Activated CD4-positive, alpha-beta T cell treated with anti-CD3 and anti-CD28 coated beads, Interleukin-2, amount 50 U/mL, for 1 hour (primary cell): ENCODE data around the gene DNAH7.

Source experiments
- DNase-seq: peaks from one replicate; pipeline ENCODE4 v3.0.0-alpha.2; 2020

DNAH7 gene

GRCh38 chr2:195793881-195794280 lies 274.8 kb downstream of the DNAH7 start:
- DNase-seq = no peak

DNA sequence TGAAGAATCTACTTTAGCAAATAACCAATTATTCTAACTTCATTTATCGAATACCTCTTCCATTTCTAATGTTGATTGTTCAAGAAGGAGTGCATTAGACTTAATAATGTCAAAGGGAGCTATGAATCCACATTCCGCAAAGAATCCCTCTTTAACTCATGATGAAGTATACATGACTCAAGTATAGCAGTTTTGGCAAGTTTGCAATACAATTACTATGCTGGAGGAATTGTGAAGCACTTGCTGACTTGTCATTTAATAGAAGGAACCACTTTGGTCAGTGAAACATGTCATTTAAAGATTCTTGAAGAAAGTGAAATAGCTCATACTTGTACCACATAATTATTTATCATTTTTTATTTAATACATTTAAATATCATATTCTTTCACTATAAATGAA lies 286.5 kb downstream of the DNAH7 start:
- no peak for DNase-seq

DNA sequence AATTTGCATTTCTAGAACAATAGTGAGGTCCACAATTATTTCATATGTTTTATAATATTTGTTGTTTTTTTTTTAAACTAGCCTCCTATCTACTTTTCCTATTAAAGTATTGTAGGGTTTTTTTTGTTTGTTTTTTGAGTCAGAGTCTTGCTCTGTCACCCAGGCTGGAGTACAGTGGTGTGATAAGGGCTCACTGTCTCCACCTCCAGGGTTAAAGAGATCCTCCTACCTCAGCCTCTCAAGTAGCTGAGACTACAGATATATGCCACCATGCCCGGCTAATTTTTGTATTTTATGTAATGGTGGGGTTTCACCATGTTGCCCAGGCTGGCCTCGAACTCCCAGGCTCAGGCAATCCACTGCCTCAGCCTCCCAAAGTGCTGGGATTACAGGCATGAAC lies 289.1 kb downstream of the DNAH7 start:
- no peak for DNase-seq

- no peak for DNase-seq
Measured at GRCh38 chr2:195769975-195770374, 298.7 kb downstream of the DNAH7 start.

DNA sequence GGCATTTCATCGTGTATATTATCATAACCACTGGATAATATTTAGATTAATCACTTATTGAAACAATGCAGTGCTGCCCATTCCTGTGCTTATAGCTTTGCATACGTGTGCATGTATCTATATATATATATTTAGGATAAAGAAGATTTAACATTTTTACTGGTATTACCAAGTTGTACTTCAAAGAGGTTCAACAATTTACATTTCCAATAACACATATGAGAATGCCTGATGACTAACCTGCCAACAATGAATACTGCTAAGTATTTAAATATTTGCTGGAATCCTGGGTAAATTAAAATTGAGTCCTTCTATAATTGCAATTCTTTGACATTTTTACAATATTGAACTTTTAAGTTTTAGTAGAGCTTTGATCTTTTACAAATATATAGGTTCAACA lies 300.2 kb downstream of the DNAH7 start:
- no peak for DNase-seq

GRCh38 chr2:195766691-195767090 lies 301.9 kb downstream of the DNAH7 start:
- DNase-seq = no peak

DNA sequence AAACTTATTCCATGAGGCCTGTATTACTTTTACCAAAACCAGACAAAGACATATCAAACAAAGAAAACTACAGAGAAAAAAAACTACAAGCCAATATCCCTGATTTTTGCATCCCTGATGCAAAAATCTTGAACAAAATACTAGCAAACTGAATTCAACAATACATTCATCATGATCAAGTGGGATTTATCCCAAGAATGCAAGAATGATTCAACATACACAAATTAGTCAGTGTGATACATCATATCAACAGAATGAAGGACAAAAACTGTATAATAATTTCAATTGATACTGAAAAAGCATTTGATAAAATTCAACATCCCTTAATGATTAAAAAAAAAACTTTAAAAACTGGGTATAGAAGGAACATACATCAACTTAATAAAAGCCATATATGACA lies 304.8 kb downstream of the DNAH7 start:
- DNase-seq = no peak

- DNase-seq = no peak
Measured at GRCh38 chr2:195759877-195760276, 308.8 kb downstream of the DNAH7 start.

DNA sequence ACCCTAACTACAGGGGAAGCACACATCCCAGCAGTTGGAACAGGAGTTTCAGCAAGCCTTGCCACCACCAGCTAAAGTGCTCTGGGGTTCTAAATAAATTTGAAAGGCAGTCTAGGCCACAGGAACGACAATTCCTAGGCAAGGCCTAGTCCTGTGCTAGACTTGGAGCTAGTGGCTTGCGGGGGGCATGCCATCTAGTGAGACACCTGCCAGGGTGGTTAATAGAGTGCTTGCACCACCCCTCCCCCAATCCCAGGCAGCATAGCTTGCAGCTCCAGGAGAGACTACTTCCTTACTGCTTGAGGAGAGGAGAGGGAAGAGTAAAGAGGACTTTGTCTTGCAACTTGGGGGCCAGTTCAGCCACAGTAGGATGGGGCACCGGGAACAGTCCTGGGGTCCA lies 309.8 kb downstream of the DNAH7 start:
- no peak for DNase-seq

DNA sequence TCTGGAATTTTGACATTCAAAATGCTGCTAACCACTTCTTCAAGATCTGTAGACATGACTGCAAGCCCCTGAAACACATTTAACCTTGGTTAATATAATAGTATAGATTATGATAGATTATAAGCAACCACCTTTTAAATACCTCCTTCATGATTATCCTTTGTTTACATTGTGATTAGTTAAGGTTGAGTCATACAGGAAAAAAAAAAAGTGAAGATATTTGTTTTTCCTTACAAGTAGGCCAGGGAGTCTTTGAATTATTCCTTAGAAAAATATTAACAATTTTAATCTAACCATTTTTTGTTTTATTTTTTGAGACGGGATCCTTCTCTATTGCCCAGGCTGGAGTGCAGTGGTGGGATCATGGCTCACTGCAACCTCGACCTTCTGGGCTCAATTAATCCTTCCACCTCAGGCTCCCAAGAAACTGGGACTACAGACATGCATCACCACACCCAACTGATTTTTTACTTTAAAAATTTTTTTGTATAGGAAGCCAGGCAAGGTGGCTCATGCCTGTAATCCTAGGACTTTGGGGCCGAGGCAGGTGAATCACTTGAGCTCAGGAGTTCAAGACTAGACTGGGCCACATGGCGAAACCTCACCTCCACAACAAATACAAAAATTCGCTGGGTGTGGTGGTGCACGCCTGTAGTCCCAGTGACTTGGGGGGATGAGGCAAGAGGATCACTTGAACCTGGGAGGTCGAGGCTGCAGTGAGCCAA lies 312.3 kb downstream of the DNAH7 start:
- DNase-seq = no peak

- DNase-seq = no peak
Measured at GRCh38 chr2:195741191-195741590, 327.4 kb downstream of the DNAH7 start.

DNA sequence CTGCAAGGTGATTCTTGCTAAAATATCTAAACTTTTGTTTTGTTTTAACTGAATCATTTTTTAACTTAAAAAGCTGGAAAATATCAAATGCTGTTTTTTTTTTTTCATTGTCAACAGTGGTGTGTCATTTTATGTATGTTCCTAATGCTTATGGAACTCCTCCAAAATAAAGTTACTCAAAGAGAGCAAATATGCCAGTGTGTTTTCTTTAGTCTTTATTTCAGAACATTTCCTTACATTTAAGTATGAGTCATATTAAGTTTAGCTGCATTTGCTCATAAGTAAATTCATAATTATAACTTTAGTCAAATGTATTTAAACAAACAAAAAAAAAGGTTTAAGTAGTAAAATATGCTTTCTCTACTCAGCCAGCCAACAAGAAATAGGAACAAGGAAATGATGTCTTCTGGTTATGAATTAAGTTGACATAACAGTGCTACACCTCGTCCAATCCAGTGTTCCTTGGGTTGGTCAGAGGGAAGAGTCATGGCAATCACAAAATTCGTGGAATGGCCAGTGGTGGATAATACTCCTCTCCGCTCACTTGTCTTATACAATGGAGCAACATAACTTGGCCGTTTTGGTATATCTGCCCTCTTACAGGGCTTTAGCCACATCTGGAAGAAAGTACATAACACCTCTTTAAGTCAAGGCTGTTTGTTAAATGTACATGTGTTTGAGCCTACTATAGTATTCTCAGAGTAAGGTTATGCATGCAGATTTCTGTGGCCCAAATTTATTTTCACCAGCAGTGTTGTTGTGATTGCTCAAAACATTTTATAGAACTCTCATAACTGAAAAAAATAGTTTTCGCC lies 330.9 kb downstream of the DNAH7 start:
- no peak for DNase-seq

- DNase-seq = no peak
Measured at GRCh38 chr2:195735347-195735746, 333.3 kb downstream of the DNAH7 start.

DNA sequence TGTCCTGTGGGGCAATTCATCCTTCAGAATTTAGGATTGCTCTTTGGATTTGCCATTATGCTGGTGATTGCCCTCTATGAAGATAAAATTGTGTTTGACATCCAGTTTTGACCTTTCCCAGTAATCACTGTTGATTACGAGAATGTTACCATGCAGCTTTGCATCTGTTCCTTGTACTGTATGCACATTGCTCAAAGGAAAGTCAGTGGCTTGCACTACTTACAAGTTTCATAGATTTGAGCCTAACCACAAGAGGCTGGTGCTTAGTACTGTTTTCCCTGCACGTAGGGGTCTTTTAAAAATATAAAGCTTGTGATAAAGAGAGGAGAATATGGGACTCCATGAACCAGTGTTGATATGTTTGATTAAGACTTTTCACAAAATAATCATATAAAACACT lies 333.7 kb downstream of the DNAH7 start:
- no peak for DNase-seq

DNA sequence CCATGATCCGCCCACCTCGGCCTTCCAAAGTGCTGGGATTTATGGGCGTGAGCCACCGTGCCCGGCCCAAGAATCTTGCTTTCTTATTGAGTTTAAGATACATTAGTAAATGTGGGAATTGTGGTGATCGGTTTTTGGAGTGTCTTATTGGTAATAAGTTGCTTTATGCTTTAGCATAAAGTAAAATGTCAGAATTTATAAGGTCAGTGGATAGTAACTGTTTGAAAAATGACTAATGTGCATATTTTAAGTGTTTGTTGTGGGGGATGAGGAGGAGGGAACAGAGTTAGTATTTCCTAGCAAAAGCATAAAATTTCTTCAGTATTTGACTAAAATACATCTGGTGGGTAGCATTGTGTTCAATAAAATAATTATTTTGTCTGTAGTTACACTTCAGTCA lies 334.2 kb downstream of the DNAH7 start:
- DNase-seq = no peak

GRCh38 chr2:195733831-195734230 lies 334.8 kb downstream of the DNAH7 start:
- no peak for DNase-seq

DNA sequence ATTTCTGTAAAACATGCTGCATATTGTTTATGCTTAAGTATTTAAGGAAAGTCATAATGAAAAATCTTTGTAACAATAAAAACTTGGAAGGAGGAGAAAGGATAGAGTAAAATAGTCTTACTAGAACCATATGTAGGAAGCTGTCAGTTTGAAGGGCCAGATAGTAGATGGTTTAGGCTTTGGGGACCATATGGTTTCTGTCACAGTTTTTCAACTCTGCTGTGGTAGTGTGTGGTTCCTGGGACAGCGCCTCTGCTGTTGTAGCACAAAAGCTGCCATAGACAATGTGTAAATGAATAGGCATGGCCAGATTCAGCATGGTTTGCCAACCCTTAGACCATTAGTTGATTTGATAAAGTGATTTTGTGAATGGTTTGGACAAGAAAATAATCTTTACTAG lies 336.1 kb downstream of the DNAH7 start:
- DNase-seq = no peak

- no peak for DNase-seq
Measured at GRCh38 chr2:195730912-195731311, 337.7 kb downstream of the DNAH7 start.

DNA sequence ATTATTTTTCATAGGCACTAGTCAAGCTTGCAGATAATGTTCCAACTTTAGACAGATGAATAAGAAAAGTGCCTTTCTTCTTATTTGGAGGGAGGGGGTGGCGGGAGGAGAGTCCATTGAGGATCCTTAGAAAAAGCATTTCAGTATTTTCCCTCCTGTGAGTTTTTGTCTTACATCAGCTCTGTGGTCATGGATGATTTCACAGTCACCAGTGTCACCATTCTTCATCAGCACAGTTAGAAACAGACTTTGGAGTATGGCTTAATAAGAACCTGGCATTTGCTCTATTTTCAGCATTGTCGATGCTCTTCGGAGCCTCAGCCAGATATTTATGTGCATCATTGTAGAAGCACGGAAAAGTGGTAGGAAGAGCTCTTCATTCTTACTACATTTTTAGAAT lies 341.5 kb downstream of the DNAH7 start:
- DNase-seq = no peak

GRCh38 chr2:195722075-195722474 lies 346.6 kb downstream of the DNAH7 start:
- no peak for DNase-seq

- no peak for DNase-seq
Measured at GRCh38 chr2:195721042-195721441, 347.6 kb downstream of the DNAH7 start.

DNA sequence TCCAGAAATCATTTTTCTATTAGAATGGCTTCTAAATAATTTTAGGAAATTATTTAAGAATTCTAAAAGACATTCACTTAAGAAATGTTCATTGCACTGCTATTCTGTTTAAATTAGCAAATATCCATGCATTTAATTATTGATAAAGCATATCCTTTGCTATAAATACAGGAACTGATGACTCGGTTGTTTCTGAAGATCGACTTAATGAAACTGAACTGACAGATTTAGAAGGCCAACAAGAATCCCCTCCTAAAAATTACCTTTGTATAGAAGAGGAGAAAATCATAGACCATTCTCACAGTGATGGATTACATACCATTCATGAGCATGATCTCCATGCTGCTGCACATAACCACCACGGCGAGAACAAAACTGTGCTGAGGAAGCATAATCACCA lies 352.2 kb downstream of the DNAH7 start:
- no peak for DNase-seq

DNA sequence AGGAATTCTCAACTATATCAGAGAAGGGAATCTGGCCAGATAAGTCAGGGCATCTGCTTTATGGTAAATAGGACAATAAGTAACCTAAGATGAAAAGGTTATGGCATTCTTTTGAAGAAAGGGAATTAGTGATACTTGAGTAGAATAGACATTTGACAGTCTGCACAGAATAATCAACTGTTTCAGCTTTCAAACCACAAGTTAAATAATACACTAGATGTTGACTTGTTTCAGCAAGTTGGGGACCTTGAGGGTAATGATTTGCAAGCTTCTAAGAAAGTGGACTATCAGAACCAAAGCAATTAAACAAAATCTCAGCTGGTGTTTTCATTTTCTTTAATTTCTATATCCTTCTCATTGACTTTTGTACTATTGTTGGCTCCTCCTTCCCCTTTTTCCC lies 357.2 kb downstream of the DNAH7 start:
- no peak for DNase-seq
